ENCODE results near the gene GAB1.

The GAB1 gene

DNA sequence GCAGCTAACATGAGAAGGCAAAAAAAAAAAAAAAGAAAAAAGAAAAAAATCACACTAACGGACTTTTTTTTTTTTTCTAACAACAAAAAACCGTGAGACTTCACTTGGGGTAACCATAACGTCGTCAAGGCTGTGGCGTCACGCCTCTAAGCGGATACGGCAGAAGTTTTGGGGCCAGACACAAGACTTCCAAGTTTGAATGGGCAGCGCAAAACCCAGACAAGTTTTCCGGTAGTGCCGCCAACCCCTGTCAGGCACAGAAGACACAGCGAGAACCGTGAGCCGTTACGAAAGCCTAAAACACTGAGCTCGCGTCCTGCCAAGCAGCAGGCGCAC, 176.3 kb downstream of the GAB1 start:
- DNase-seq = peak in 1 of 2 experiments; percentile 71

DNA sequence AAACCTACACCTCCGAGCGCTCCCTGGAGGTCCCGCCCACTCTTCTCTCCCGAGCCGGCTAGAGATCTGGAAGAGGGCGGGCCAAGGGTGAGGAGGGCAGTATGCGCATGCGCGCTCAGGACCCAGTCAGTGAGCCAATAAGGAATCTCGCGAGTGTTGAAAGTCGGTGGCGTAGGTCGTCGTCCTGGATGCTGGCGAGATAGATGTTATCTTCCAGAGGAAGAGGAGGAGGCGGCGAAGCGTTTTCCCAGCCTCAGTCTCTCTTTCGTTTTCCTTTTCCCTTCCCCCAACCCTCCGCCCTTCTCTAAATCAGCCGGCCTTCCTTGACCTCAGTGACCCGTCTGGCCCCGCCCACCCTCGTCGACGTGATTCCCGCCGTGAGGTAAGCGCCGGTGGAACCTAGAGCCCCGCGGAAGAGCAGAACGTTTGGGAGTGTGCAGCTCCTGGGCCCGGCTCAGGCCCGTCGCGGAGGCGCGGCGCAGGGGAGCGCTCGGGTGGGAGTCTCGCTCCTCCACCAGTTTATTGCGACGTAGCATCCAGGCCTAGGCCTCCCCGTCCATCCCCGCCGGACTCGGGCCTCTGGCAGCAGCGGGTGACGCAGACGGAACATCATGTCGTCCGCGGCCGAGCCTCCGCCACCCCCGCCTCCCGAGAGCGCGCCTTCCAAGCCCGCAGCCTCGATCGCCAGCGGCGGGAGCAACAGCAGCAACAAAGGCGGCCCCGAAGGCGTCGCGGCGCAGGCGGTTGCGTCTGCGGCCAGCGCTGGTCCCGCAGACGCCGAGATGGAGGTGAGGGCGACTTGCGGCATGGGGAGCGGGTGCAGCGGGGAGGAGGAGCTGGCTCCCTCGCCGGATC, 176.9 kb downstream of the GAB1 start, which contains the start of gene SMARCA5:
Gene SMARCA5, plus strand, starts transcription at position 389 of the 855 bp plus-strand sequence. Its CDS starts 223 bp downstream, at position 612.
- DNase-seq = peak; percentile 87 to 95

DNA sequence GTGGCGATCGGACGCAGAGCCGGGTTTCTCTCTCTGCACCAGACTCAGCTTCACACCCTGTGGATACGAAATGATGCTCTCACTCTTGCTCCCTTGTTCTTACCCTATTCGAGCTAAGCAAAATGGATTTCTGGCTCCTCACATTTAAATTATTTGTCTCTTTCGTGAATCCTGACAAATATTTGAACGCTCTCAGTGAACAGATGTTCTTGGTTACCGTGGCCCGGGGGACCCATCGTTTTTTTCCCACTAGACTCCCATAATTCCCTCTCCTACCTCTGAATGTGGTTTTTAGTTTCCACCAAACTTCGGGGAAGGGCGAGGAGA, 177.5 kb downstream of the GAB1 start:
- DNase-seq = no peak

DNA sequence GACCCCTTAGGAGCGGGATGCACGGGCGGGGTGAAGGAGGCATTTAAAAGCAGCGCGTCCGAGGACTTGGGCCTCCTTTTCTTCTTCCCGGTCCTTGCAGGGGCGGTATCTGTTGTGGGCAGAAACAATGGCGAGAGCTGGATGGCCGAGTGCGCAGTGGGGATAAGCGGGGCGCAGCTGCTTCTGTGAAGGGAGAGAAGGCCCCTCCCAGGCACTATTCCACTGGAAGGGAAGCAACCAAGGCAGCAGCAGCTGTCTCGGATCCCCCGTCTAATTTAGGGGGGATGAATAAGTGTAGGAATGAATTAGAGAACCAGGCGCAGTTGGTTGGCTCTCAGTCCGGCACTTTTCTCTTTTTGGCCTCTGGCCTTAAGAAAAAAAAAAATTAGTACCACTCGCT, 177.8 kb downstream of the GAB1 start:
- DNase-seq = peak; percentile 2 to 17

DNA sequence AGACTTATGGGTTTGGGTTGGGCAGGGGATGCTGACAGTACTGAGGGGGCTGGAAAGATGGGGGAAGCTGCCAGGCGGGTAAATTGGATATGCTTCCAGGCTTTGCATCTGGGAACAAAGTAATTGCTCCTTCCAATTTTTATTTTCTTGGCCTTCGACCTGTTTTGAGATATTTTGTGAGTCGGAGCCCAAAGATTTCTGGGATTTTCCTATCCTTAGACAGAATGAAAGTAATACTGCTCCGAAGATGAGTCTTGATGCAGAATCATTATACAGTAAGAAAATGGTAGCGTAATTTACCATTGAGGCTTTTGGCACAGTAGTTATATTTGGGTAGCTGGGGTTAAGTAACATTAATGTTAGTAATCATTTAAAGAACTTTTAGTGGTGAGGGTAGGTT, 178.2 kb downstream of the GAB1 start:
- no peak for DNase-seq

DNA sequence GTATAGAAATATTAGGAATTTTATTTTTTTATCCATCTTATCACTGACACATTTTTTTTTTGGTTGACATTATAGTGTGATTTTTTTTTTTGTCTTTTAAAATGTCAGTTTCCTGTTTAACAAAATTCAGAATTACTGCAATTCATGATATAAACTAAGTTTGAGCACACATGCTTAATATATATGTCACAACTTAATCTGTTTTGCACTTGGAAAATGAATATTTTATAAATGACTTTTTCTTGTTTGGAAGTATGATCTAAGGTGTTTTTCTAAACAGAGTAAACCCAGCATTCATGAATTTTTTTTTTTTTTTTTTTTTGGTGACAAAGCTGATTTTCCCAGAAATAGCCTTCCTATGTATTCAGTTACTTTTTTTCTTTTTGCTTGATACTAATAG, 179.2 kb downstream of the GAB1 start:
- no peak for DNase-seq

DNA sequence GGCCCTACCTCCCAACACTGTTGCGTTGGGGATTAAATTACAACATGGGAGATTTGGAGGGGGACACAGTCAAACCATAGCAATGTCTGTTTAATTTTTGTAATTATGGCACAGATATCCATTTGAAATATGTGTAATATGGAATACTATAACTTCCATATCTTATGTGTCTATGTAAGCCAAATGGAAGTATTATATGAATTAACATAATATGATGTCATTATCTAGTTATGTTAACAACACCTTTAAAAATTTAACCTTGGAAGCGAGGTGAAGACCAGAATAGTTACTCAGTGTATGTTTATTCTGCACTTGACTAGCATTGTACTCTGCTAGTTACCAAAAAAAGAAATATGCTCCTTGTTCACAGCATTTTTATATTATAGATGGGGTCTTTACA, 181.1 kb downstream of the GAB1 start:
- no peak for DNase-seq

All from SW 1271 (cell line).